H9 (cell line): Measurements from ENCODE around the gene TULP3. TPM values are rescaled to one million over a fixed set of nuclear protein-coding genes. Genes with fewer than 3 reads are reported as not detected.

ENCODE experiments used
- DNase-seq: peaks from one replicate; pipeline ENCODE4 v3.0.0-alpha.2; 2017
- H2AFZ ChIP-seq: one replicate; pipeline ENCODE4 v1.6.1; 2013; ENCODE audit warnings: mild to moderate bottlenecking, low read length, control low read depth, moderate library complexity
- H2AK5ac ChIP-seq: 2 replicates; pipeline ENCODE4 v1.6.1; 2013; ENCODE audit warnings: low read length, control low read depth, mixed read lengths; ENCODE audit not compliant: insufficient read length
- H2BK120ac ChIP-seq: one replicate; pipeline ENCODE4 v1.6.1; 2013; ENCODE audit warnings: low read depth, mild to moderate bottlenecking, low read length, control low read depth, inconsistent platforms; ENCODE audit not compliant: poor library complexity, severe bottlenecking
- H2BK12ac ChIP-seq: 2 replicates; pipeline ENCODE4 v1.6.1; 2013; ENCODE audit warnings: low read length, control low read depth, mixed read lengths, low read depth; ENCODE audit not compliant: insufficient read length
- H2BK15ac ChIP-seq: 2 replicates; pipeline ENCODE4 v1.6.1; 2013; ENCODE audit warnings: low read depth, low read length, control low read depth
- H2BK20ac ChIP-seq: one replicate; pipeline ENCODE4 v1.6.1; 2013; ENCODE audit warnings: low read depth, mild to moderate bottlenecking, low read length, control low read depth, inconsistent platforms; ENCODE audit not compliant: poor library complexity, severe bottlenecking
- H2BK5ac ChIP-seq: 2 replicates; pipeline ENCODE4 v1.6.1; 2013; ENCODE audit warnings: low read length, control low read depth, mixed read lengths; ENCODE audit not compliant: insufficient read length
- H3K14ac ChIP-seq: 2 replicates; pipeline ENCODE4 v1.6.1; 2013; ENCODE audit warnings: low read length, control low read depth; ENCODE audit not compliant: insufficient read depth
- H3K18ac ChIP-seq: 2 replicates; pipeline ENCODE4 v1.6.1; 2013; ENCODE audit warnings: low read depth, mild to moderate bottlenecking, mixed read lengths, low read length, control low read depth; ENCODE audit not compliant: insufficient read length
- H3K23ac ChIP-seq: 2 replicates; pipeline ENCODE4 v1.6.1; 2013; ENCODE audit warnings: low read length, control low read depth, mixed read lengths, low read depth; ENCODE audit not compliant: insufficient read length
- H3K23me2 ChIP-seq: 2 replicates; pipeline ENCODE4 v1.6.1; 2013; ENCODE audit warnings: low read depth, mild to moderate bottlenecking, mixed read lengths, low read length, control low read depth; ENCODE audit not compliant: insufficient read length, poor library complexity, severe bottlenecking
- H3K27ac ChIP-seq: 2 replicates; pipeline ENCODE4 v1.5.1; 2013; ENCODE audit warnings: low read length, control low read depth, mixed read lengths, low read depth; ENCODE audit not compliant: insufficient read length
- H3K27me3 ChIP-seq: 2 replicates; pipeline ENCODE4 v1.6.1; 2013; ENCODE audit warnings: low read length, control low read depth, inconsistent platforms; ENCODE audit not compliant: insufficient read depth
- H3K4ac ChIP-seq: 2 replicates; pipeline ENCODE4 v1.6.1; 2013; ENCODE audit warnings: low read depth, mild to moderate bottlenecking, control low read depth, inconsistent platforms, low read length, moderate library complexity
- H3K4me1 ChIP-seq: 2 replicates; pipeline ENCODE4 v1.6.1; 2013; ENCODE audit warnings: low read length, control low read depth, inconsistent platforms; ENCODE audit not compliant: insufficient read depth
- H3K4me2 ChIP-seq: 2 replicates; pipeline ENCODE4 v1.6.1; 2013; ENCODE audit warnings: low read length, control low read depth, mixed read lengths; ENCODE audit not compliant: insufficient read length, insufficient read depth
- H3K56ac ChIP-seq: 2 replicates; pipeline ENCODE4 v1.6.1; 2013; ENCODE audit warnings: low read depth, mild to moderate bottlenecking, mixed read lengths, low read length, control low read depth; ENCODE audit not compliant: insufficient read length
- H3K79me1 ChIP-seq: 2 replicates; pipeline ENCODE4 v1.6.1; 2013; ENCODE audit warnings: low read depth, mild to moderate bottlenecking, moderate library complexity, low read length, control low read depth, inconsistent platforms; ENCODE audit not compliant: insufficient read depth, poor library complexity, severe bottlenecking
- H3K79me2 ChIP-seq: 2 replicates; pipeline ENCODE4 v1.6.1; 2013; ENCODE audit warnings: low read length, control low read depth, inconsistent platforms; ENCODE audit not compliant: insufficient read depth
- H3K9ac ChIP-seq: 2 replicates; pipeline ENCODE4 v1.6.1; 2013; ENCODE audit warnings: low read length, control low read depth, mixed read lengths; ENCODE audit not compliant: insufficient read length; ENCODE audit errors: extremely low read depth
- H3K9me3 ChIP-seq: one replicate; pipeline ENCODE4 v1.6.1; 2013; ENCODE audit warnings: low read depth, low read length, inconsistent platforms; ENCODE audit not compliant: control insufficient read depth
- H3T11ph ChIP-seq: one replicate; pipeline ENCODE4 v1.6.1; 2013; ENCODE audit warnings: mild to moderate bottlenecking, low read length, control low read depth, inconsistent platforms
- H4K20me1 ChIP-seq: one replicate; pipeline ENCODE4 v1.6.1; 2013; ENCODE audit not compliant: control insufficient read depth, insufficient read length, insufficient read depth
- H4K5ac ChIP-seq: 2 replicates; pipeline ENCODE4 v1.6.1; 2013; ENCODE audit warnings: low read depth, mild to moderate bottlenecking, mixed read lengths, low read length, control low read depth; ENCODE audit not compliant: insufficient read length
- H4K8ac ChIP-seq: replicated peaks from 2 replicates; pipeline ENCODE4 v1.6.1; 2013; ENCODE audit warnings: low read length, control low read depth, mixed read lengths, low read depth; ENCODE audit not compliant: insufficient read length
- H4K91ac ChIP-seq: 2 replicates; pipeline ENCODE4 v1.6.1; 2013; ENCODE audit warnings: low read depth, mild to moderate bottlenecking, moderate library complexity, mixed read lengths, low read length, control low read depth; ENCODE audit not compliant: insufficient read length
- H3K27ac Mint-ChIP-seq, 3 experiments: 2 replicates in 2 of 3; 3 replicates in 1 of 3; pipeline ENCODE4 v1.8.0; 2020 to 2021; ENCODE audit warnings: mixed read lengths in 3 of 3, mild to moderate bottlenecking in 1 of 3, moderate library complexity in 1 of 3
- H3K27me3 Mint-ChIP-seq: 2 replicates; pipeline ENCODE4 v1.8.0; 2021; ENCODE audit warnings: low read depth, mild to moderate bottlenecking, moderate library complexity, mixed read lengths
- H3K36me3 Mint-ChIP-seq, 3 experiments: 2 replicates in 2 of 3; 3 replicates in 1 of 3; pipeline ENCODE4 v1.8.0; 2020 to 2021; ENCODE audit warnings: low read depth in 3 of 3, mixed read lengths in 3 of 3; ENCODE audit not compliant: insufficient read depth in 1 of 3
- H3K4me1 Mint-ChIP-seq, 2 experiments: 2 replicates each; pipeline ENCODE4 v1.8.0; 2020; ENCODE audit warnings: mixed read lengths in 2 of 2
- H3K4me3 Mint-ChIP-seq, 2 experiments: 2 replicates in 1 of 2; 3 replicates in 1 of 2; pipeline ENCODE4 v1.8.0; 2020 to 2021; ENCODE audit warnings: mild to moderate bottlenecking in 2 of 2, mixed read lengths in 2 of 2, moderate library complexity in 1 of 2
- H3K9me3 Mint-ChIP-seq, 2 experiments: 2 replicates in 1 of 2; 3 replicates in 1 of 2; pipeline ENCODE4 v1.8.0; 2020; ENCODE audit warnings: mild to moderate bottlenecking in 2 of 2, mixed read lengths in 2 of 2, moderate library complexity in 1 of 2
- total RNA-seq: library from RNA; stranded (reverse); gene quantifications from 2 replicates; pipeline ENCODE4 v1.2.1, GENCODE V29; 2021
- TF ChIP-seq, protein P1 (sequence below): fragments of 200-600 bp; sonication (generic); conservative IDR thresholded peaks from 3 replicates; pipeline ENCODE4 v1.8.0; 2021; ENCODE audit warnings: antibody characterized with exemption, mild to moderate bottlenecking

Gene TULP3
- total RNA-seq, 1 experiment from 2014 or later: 22.3 TPM

DNA sequence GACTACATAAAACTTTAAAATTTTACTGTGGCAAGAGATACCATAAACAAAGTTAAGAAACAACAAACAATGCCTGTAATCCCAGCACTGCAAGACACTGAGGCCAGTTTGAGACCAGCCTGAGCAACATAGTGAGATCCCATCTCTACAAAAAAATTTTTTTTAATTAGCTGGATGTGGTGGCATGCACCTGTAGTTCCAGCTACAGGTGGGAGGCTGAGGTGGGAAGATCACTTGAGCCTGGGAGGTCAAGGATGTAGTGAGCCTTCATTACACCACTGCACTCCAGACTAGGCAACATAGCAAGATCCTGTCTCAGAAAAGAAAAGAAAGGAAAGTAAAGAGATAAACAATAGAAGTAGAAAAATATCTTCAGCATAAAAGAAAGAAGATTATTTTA lies 30.5 kb upstream of the TULP3 start:
- H3K23me2 ChIP-seq: no peaks in the 10 kb centered on the region
- H2BK120ac ChIP-seq: no peak overlapping the region
- H3K4me1 ChIP-seq: no peaks in the 10 kb centered on the region
- H3K79me2 ChIP-seq: no peaks in the 10 kb centered on the region
- Mint-ChIP-seq H3K27me3 (no peaks in the 10 kb centered on the region; the same call in none of the 2 replicates), H3K9me3 (no peaks in the 10 kb centered on the region), H3K4me1 (peaks cover 14 to 35% of the 10 kb centered on the region in 2 experiments), H3K36me3 (peaks cover 48 to 61% (median 61%) of the 10 kb centered on the region in 3 experiments), H3K4me3 (no peak overlapping the region), H3K27ac (no peak overlapping the region)
- H3K9me3 ChIP-seq: no peaks in the 10 kb centered on the region
- no peak overlapping the region for H2BK15ac ChIP-seq
- no peak overlapping the region for H3K14ac ChIP-seq
- H4K91ac ChIP-seq: no peak overlapping the region
- no peak overlapping the region for H3K4me2 ChIP-seq
- H3K23ac ChIP-seq: no peak overlapping the region
- H4K5ac ChIP-seq: no peak overlapping the region
- no peak overlapping the region for H2BK20ac ChIP-seq
- DNase-seq: no peak
- no peak overlapping the region for H2BK5ac ChIP-seq
- no peak overlapping the region for H3K4ac ChIP-seq
- H2AK5ac ChIP-seq: no peak overlapping the region
- H3K27ac ChIP-seq: no peak overlapping the region
- H3K18ac ChIP-seq: no peak overlapping the region
- no peaks in the 10 kb centered on the region for H4K20me1 ChIP-seq
- no peak overlapping the region for H2BK12ac ChIP-seq
- H3K9ac ChIP-seq: no peak overlapping the region
- no peaks in the 10 kb centered on the region for H3K79me1 ChIP-seq
- H3K56ac ChIP-seq: no peak overlapping the region
- H2AFZ ChIP-seq: no peak overlapping the region
- no peak overlapping the region for H3T11ph ChIP-seq
- TF ChIP-seq, protein P1, sequence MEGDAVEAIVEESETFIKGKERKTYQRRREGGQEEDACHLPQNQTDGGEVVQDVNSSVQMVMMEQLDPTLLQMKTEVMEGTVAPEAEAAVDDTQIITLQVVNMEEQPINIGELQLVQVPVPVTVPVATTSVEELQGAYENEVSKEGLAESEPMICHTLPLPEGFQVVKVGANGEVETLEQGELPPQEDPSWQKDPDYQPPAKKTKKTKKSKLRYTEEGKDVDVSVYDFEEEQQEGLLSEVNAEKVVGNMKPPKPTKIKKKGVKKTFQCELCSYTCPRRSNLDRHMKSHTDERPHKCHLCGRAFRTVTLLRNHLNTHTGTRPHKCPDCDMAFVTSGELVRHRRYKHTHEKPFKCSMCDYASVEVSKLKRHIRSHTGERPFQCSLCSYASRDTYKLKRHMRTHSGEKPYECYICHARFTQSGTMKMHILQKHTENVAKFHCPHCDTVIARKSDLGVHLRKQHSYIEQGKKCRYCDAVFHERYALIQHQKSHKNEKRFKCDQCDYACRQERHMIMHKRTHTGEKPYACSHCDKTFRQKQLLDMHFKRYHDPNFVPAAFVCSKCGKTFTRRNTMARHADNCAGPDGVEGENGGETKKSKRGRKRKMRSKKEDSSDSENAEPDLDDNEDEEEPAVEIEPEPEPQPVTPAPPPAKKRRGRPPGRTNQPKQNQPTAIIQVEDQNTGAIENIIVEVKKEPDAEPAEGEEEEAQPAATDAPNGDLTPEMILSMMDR: no peak
- H4K8ac ChIP-seq: no peak overlapping the region
- H3K27me3 ChIP-seq: no peaks in the 10 kb centered on the region
